DMS79 treated with DMSO at 0.1 percent for 48 hours (cell line): ENCODE measurements around the gene TRMU.
"Not testable (repeated sequence)": the region's sequence is repeated elsewhere in the genome, so short reads cannot be mapped to it uniquely, and the experiment has no call there.

Experiments
- DNase-seq: peaks from one replicate; lab custom pipeline; 2025; lab: John Stamatoyannopoulos, UW

The TRMU gene

GRCh38 chr22:46387748-46388147 is 52.2 kb downstream of the TRMU start:
- no peak for DNase-seq

GRCh38 chr22:46388647-46389046 is 53.1 kb downstream of the TRMU start:
- no peak for DNase-seq

- DNase-seq, result no peak
Measured at GRCh38 chr22:46389081-46389480, 53.6 kb downstream of the TRMU start.

- DNase-seq, result no peak
Measured at GRCh38 chr22:46390105-46390651, 54.7 kb downstream of the TRMU start.

- no peak for DNase-seq
Measured at GRCh38 chr22:46390652-46391301, 55.3 kb downstream of the TRMU start.

- DNase-seq, result no peak
Measured at GRCh38 chr22:46391486-46392136, 56.1 kb downstream of the TRMU start.

- no peak for DNase-seq
Measured at GRCh38 chr22:46392137-46392844, 56.8 kb downstream of the TRMU start.

GRCh38 chr22:46393873-46394272 is 58.4 kb downstream of the TRMU start:
- DNase-seq, result no peak

- DNase-seq, result no peak
Measured at GRCh38 chr22:46394622-46395021, 59.1 kb downstream of the TRMU start.

- no peak for DNase-seq
Measured at GRCh38 chr22:46395145-46395544, 59.6 kb downstream of the TRMU start.

- DNase-seq, result not testable (repeated sequence)
Measured at GRCh38 chr22:46397049-46397448, 61.5 kb downstream of the TRMU start.

- no peak for DNase-seq
Measured at GRCh38 chr22:46397514-46397913, 62.0 kb downstream of the TRMU start.

GRCh38 chr22:46397951-46398350 is 62.4 kb downstream of the TRMU start:
- no peak for DNase-seq

GRCh38 chr22:46399251-46400024 is 63.9 kb downstream of the TRMU start:
- no peak for DNase-seq

GRCh38 chr22:46401370-46401769 is 65.9 kb downstream of the TRMU start:
- peak; percentile 56 for DNase-seq

- DNase-seq, result no peak
Measured at GRCh38 chr22:46402505-46402904, 67.0 kb downstream of the TRMU start.

- not testable (repeated sequence) for DNase-seq
Measured at GRCh38 chr22:46403880-46404279, 68.4 kb downstream of the TRMU start.

GRCh38 chr22:46405901-46406300 is 70.4 kb downstream of the TRMU start:
- DNase-seq, result no peak

- DNase-seq, result no peak
Measured at GRCh38 chr22:46406349-46406748, 70.8 kb downstream of the TRMU start.

- DNase-seq, result no peak
Measured at GRCh38 chr22:46406791-46407190, 71.3 kb downstream of the TRMU start.
